OCI-LY1 (cell line): Measurements from ENCODE around the gene CATSPERZ.

Experiments used
- EZH2 ChIP-seq: fragments of 200-600 bp; sonication (generic), shearing (Covaris generic); IDR thresholded peaks from 2 replicates; pipeline ENCODE4 v1.8.0; 2017; ENCODE audit warnings: borderline replicate concordance, mixed run types, mild to moderate bottlenecking, antibody characterized with exemption, low read length, moderate library complexity, mixed read lengths
- TF ChIP-seq, protein P1 (sequence below): fragments of 200-600 bp; sonication (generic), shearing (Covaris generic); IDR thresholded peaks from 2 replicates; pipeline ENCODE4 v1.5.1; 2017; ENCODE audit warnings: mild to moderate bottlenecking, antibody characterized with exemption, low read length, moderate library complexity, mixed read lengths

GRCh38 chr11:64347193-64347867, 47.2 kb downstream of the CATSPERZ start:
- TF ChIP-seq, protein P1, sequence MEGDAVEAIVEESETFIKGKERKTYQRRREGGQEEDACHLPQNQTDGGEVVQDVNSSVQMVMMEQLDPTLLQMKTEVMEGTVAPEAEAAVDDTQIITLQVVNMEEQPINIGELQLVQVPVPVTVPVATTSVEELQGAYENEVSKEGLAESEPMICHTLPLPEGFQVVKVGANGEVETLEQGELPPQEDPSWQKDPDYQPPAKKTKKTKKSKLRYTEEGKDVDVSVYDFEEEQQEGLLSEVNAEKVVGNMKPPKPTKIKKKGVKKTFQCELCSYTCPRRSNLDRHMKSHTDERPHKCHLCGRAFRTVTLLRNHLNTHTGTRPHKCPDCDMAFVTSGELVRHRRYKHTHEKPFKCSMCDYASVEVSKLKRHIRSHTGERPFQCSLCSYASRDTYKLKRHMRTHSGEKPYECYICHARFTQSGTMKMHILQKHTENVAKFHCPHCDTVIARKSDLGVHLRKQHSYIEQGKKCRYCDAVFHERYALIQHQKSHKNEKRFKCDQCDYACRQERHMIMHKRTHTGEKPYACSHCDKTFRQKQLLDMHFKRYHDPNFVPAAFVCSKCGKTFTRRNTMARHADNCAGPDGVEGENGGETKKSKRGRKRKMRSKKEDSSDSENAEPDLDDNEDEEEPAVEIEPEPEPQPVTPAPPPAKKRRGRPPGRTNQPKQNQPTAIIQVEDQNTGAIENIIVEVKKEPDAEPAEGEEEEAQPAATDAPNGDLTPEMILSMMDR = no peak
- TF ChIP-seq EZH2 = no peak
